Measurements from ENCODE around the gene GPR152.
"Not testable (repeated sequence)": the region's sequence is repeated elsewhere in the genome, so short reads cannot be mapped to it uniquely, and the experiment has no call there.

Gene GPR152

DNA sequence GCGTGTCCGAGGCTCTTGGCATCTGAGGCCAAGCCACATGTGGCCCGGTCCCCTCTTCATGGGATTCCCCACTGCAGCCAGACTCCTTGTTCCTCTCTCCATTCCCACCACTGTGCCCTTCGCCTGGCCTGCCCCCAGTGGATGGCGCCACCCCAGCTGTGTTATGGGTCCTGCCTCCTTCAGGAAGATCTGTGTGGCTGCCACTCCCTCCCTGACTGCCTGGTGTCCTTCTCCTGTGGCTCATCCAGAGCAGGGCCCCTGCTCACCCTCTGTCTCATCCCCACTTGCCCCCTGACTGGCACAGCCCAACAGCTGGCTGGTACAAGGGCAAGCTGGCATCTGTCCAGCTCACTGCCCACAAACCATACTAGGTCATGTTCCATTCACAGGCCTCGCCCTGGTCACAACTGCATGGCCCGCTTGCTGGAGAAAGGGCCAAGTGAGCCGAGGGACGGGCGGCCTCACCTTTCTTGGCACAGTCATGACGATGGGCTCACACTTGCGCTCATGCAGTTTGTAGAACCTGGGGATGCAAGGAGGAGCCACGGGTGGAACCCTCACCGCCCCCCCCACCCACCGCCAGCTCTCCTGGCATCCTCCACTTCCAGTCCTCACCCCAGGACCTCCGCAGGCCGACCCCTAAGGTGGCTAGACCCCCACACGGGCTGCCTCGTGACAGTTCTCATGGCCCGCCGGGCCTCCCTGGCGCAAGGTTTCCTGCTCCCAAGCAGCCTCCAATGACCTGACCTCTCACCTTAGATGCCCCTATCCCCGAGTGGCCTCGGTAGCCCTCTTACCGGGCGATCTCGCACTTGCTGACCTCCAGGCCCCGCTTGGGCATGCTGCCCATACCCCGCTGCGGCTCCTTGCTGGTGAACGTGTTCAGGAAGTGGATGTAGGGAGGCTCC is 13.0 kb downstream of the GPR152 start:
- DNase-seq: no peak

GRCh38 chr11:67438158-67438902 is 14.2 kb downstream of the GPR152 start:
- DNase-seq: no peak

DNA sequence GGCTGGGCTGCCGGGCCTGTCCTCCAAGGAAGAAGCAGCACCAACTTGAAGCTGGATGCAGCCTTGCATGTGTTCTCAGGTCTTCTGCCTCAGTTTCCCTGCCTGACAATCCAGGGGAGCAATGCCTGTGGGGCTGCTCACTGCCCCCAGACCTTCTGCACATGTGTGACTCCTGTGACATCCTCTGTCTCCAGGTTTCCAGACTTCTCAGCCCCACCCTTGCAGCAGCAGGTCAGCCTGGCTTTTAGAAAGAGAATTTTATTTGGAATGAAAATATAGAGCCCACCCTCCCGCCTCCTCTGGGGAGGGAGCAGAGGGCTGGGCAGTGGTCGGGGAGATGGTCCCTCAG is 14.7 kb downstream of the GPR152 start:
- DNase-seq: no peak

DNA sequence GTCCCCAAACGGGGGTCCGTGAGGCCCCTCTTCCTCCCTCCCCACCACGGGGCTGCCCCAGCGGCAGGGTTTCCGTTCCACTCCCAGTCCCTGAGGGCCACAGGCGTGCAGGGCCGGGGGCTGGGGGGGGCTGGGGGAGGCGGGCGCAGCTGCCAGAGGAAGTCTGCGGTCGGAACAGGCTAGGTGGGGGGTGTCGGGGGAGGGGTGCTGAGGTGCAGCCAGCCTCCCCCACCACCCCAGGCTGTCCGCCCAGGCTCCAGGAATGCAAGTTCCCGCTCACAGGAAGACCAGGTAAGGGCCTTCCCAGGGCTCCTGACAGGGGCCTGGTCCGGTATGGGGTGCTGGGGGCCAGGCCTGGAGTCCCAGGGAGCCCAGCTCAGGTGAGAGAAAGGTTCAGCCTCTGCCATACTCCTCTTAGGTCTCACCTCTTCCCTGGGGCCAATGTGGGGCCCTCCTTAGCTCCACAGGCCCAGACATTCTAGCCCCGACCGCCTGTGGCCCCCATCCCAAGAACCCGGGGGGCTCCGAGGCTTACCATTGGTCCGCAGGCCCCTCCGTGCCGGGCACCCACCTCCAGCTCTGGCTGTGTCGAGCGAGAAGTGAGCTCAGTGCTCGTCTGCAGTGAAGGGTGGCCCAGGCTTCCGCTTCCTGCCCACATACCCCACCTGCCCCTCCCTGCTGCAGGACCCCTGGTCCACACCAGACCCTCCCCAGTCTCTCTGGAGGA is 15.3 kb downstream of the GPR152 start, which contains the start of gene PTPRCAP:
TSS of gene PTPRCAP (minus strand) at position 601 of the 727 bp plus-strand sequence. CDS start at position 538, 63 bp downstream.
- DNase-seq: no peak

- no peak for DNase-seq
Observed at GRCh38 chr11:67436459-67437081, 16.0 kb downstream of the GPR152 start.

- no peak for DNase-seq
Observed at GRCh38 chr11:67435727-67436458, 16.6 kb downstream of the GPR152 start.

DNA sequence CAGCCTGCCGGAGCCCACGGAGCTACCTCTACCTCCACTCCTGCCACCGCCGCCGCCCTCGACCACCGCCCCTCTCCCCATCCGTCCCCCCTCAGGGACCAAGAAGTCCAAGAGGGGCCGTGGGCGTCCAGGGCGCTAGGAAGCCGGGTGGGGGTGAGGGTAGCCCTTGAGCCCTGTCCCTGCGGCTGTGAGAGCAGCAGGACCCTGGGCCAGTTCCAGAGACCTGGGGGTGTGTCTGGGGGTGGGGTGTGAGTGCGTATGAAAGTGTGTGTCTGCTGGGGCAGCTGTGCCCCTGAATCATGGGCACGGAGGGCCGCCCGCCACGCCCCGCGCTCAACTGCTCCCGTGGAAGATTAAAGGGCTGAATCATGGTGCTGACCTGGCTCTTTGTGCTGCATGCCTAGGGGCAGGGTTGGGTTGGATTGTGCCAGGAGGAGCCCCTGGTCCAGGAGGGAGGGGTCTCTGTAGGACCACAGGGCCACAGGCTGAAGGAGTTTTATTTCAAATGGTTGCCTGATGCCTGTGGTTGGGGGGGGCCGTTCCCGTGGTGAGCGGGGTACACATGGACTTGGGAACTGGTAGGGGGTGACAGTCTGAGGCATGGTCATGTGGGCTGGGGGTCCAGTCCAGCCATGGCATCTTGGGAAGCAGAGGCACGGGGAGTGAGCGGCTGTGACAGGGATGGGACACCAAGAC is 17.4 kb downstream of the GPR152 start:
- no peak for DNase-seq

GRCh38 chr11:67434395-67434881 is 18.1 kb downstream of the GPR152 start:
- DNase-seq: no peak

DNA sequence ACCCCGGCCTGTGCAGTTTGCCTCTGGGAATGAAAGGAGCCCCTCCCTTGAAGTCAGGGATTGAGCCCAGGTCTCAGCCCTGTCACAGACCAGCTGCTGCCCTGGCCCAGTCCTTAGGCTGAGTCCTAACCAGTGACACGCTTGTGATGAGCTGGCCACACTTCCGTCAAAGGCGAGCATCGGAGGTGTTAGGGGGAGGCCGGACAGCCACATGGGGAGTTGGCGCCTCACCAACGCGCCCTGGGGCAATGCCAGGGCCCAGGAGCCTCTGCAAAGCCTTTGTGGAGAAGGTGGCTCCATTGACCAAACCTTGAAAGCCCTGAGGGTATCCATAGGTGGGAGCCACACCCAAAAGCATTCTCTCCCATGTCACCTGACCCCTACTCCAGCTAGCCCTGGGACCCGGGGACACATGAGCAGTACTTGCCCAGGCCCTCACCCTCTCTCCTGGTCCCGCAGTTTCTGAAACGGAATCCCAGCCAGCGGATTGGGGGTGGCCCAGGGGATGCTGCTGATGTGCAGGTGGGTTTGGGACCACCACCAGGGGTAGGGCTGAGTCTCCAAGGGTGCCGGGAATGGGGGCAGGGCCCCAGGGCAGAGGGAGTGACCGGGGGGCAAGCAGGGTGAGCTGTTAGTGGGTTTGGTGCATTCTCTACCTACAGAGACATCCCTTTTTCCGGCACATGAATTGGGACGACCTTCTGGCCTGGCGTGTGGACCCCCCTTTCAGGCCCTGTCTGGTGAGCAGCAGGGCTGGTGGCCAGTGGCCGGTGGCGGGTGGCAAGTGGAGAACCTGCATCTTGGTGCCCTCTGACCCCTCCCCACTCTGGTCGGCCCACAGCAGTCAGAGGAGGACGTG is 18.8 kb downstream of the GPR152 start:
- DNase-seq: no peak

- no peak for DNase-seq
Observed at GRCh38 chr11:67432655-67433349, 19.7 kb downstream of the GPR152 start.

DNA sequence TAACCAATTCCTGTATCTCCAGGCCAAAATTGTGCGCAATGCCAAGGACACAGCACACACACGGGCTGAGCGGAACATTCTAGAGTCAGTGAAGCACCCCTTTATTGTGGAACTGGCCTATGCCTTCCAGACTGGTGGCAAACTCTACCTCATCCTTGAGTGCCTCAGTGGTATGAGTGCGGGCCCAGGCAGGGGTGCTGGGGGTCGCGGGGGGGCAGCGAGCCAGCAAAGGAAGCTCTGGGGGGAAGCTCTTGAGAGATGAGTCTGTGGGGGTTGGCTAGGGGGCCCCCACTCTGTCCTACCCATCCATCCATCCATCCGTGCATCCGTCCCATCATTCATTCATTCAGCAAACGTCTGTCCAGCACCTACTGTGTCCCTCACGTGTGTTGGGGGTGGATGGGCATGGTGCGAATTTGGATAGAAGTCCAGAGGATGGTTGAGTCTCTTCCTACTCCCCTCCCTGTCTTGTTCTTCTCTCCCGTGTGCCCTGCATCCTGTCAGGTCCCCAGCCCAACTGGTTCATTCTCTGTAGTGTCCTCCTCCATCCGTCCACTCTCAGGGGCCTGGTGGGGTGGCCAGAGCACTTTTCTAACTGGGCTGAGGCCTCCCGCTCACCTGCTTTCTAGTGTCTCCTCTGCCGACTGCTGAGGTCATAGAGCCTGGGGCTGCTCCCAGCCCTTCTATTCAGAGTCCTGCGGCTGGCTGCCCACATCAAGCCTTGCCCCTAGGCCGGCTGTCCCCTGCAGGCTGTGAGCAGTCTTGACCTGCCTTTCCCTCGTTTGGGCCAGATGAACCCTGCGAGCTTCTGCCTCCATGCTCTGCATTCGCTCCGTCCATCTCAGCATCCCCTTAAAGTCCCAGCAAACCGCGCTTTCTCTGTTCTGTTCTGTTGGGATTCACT is 20.9 kb downstream of the GPR152 start:
- no peak for DNase-seq

DNA sequence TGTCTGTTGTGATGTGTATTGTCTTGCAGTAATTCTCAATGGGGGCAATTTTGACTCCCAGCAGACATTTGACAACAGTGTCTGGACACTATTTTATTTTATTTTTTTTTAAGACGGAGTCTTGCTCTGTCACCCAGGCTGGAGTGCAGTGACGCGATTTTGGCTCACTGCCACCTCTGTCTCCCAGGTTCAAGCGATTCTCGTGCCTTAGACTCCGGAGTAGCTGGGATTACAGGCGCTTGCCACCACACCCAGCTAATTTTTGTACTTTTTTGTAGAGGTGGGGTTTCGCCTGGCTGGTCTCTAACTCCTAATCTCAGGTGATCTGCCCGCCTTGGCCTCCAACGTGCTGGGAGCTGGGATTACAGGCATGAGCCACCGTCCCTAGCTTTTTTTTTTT is 22.8 kb downstream of the GPR152 start:
- no peak for DNase-seq

GRCh38 chr11:67429038-67429668 is 23.4 kb downstream of the GPR152 start:
- DNase-seq: no peak

- DNase-seq: peak; percentile 97
Observed at GRCh38 chr11:67428052-67429001, 24.2 kb downstream of the GPR152 start, which contains the start of gene RPS6KB2. Gene RPS6KB2 (plus strand): TSS chr11:67428494. CDS start chr11:67428546, 52 bp downstream.

GRCh38 chr11:67427364-67427859 is 25.1 kb downstream of the GPR152 start:
- DNase-seq: not testable (repeated sequence)

- DNase-seq: no peak
Observed at GRCh38 chr11:67423891-67424613, 28.5 kb downstream of the GPR152 start.

Data from NCI-H526 treated with DMSO at 0.1 percent for 48 hours (cell line).